Thyroid gland (tissue), 4 donors: ENCODE results near the gene TP63. TPM values are rescaled to one million over a fixed set of nuclear protein-coding genes. Genes with fewer than 3 reads are reported as not detected.

ENCODE experiments used
- DNase-seq, 2 donors: peaks; one replicate each; pipeline ENCODE4 v3.0.0-alpha.2; 2019
- H3K27ac ChIP-seq, 3 donors: fragments of 200-600 bp; sonication (generic); 1 replicate in 2 of 3; 2 replicates in 1 of 3; pipeline ENCODE4 v1.5.1; 2016 to 2019; ENCODE audit warnings: mild to moderate bottlenecking in 1 of 3, moderate library complexity in 1 of 3
- H3K27me3 ChIP-seq: fragments of 200-600 bp; sonication (generic); one replicate; pipeline ENCODE4 v1.5.1; 2019
- H3K36me3 ChIP-seq, 2 donors: fragments of 200-600 bp; sonication (generic); one replicate each; pipeline ENCODE4 v1.5.1; 2016 to 2019
- H3K4me1 ChIP-seq, 2 donors: fragments of 200-600 bp; sonication (generic); one replicate each; pipeline ENCODE4 v1.5.1; 2017 to 2019
- H3K4me3 ChIP-seq, 3 donors: fragments of 200-600 bp; sonication (generic); replicated peaks in 1 of 3; 1 replicate in 2 of 3; 2 replicates in 1 of 3; pipeline ENCODE4 v1.5.1; 2016; ENCODE audit warnings: mild to moderate bottlenecking in 1 of 3
- H3K9me3 ChIP-seq: fragments of 200-600 bp; sonication (generic); one replicate; pipeline ENCODE4 v1.5.1; 2017
- POLR2A ChIP-seq, 2 donors: fragments of 450-650 bp; IDR thresholded peaks; one replicate each; pipeline ENCODE4 v1.6.1; 2017; ENCODE audit warnings: antibody characterized with exemption in 2 of 2, mild to moderate bottlenecking in 2 of 2, moderate library complexity in 1 of 2
- WGBS, 2 donors: methylation state at CpG; one replicate each; pipeline ENCODE4 v1.1.5; 2017; 5-methylcytosine and 5-hydroxymethylcytosine counted together
- intact Hi-C: fragments of 100-400 bp; cut with DNase I; formaldehyde crosslinking; loops from one replicate; pipeline ENCODE4 v1.15.1; 2023
- total RNA-seq, 4 donors: library from RNA; depleted of rRNA; stranded (reverse); fragments of >200 nt; gene quantifications; one replicate each; pipeline ENCODE4 v1.2.3, GENCODE V29; 2016
- TF ChIP-seq, protein P1 (sequence below), 6 experiments: fragments of 200-600 bp in 3 of 6; fragments of 450-650 bp in 3 of 6; sonication (generic) in 3 of 6; IDR thresholded peaks; one replicate each; pipeline ENCODE4 v1.5.1; 2016 to 2019; ENCODE audit warnings: antibody characterized with exemption in 6 of 6, mild to moderate bottlenecking in 2 of 6, inconsistent platforms in 1 of 6, moderate library complexity in 1 of 6

Gene TP63
- total RNA-seq, 4 donors from 2014 or later, result 1.2 to 1.3 TPM; not detected in 2

GRCh38 chr3:189683546-189684255 is 52.5 kb downstream of the TP63 start:
- no peak for DNase-seq
- H3K27me3 ChIP-seq, result no peaks in the 10 kb centered on the region
- intact Hi-C loops, result no loop called here
- H3K27ac ChIP-seq, result no peak overlapping the region
- no peak overlapping the region for H3K4me3 ChIP-seq
- no peak for TF ChIP-seq POLR2A (IDR thresholded peaks at IDR 0.05)
- TF ChIP-seq, protein P1, sequence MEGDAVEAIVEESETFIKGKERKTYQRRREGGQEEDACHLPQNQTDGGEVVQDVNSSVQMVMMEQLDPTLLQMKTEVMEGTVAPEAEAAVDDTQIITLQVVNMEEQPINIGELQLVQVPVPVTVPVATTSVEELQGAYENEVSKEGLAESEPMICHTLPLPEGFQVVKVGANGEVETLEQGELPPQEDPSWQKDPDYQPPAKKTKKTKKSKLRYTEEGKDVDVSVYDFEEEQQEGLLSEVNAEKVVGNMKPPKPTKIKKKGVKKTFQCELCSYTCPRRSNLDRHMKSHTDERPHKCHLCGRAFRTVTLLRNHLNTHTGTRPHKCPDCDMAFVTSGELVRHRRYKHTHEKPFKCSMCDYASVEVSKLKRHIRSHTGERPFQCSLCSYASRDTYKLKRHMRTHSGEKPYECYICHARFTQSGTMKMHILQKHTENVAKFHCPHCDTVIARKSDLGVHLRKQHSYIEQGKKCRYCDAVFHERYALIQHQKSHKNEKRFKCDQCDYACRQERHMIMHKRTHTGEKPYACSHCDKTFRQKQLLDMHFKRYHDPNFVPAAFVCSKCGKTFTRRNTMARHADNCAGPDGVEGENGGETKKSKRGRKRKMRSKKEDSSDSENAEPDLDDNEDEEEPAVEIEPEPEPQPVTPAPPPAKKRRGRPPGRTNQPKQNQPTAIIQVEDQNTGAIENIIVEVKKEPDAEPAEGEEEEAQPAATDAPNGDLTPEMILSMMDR (IDR thresholded peaks at IDR 0.05), result no peak
- no peaks in the 10 kb centered on the region for H3K9me3 ChIP-seq
- H3K4me1 ChIP-seq, result no peaks in the 10 kb centered on the region
- WGBS, 2 donors, result 55 to 57% methylated on average over 3 of the region's 3 CpGs
- H3K36me3 ChIP-seq, result no peaks in the 10 kb centered on the region

DNA sequence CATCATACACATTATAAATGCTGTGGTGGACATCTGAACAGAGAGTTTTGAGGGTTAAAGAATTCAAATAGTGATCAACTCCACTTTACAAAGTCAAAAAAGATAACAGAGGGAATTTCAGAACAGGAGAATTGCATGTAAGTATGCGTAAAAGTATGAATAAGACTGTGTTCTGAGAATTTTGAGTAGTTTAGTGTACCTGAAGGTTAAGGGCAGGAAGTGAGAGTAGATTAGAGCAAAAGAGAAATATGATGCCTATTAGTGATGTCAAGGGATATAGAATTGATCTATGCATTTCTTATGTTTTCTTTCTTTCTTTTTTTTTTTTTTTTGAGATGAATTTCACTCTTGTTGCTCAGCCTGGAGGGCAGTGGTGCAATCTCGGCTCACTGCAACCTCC is 53.1 kb downstream of the TP63 start:
- Histone ChIP-seq H3K9me3 (no peaks in the 10 kb centered on the region), H3K4me1 (no peaks in the 10 kb centered on the region), H3K36me3 (no peaks in the 10 kb centered on the region), H3K27me3 (no peaks in the 10 kb centered on the region), H3K4me3 (no peak overlapping the region), H3K27ac (no peak overlapping the region)
- intact Hi-C loops, result no loop called here
- no peak for TF ChIP-seq POLR2A (IDR thresholded peaks at IDR 0.05)
- TF ChIP-seq, protein P1 (IDR thresholded peaks at IDR 0.05), result no peak
- 89 to 97% methylated on average over 2 of the region's 2 CpGs for WGBS, 2 donors
- no peak for DNase-seq

GRCh38 chr3:189685291-189685690 is 54.1 kb downstream of the TP63 start:
- H3K9me3 ChIP-seq, result no peaks in the 10 kb centered on the region
- DNase-seq, result no peak
- TF ChIP-seq, protein P1 (IDR thresholded peaks at IDR 0.05), result no peak
- no peak for TF ChIP-seq POLR2A (IDR thresholded peaks at IDR 0.05)
- H3K36me3 ChIP-seq, result no peaks in the 10 kb centered on the region
- intact Hi-C loops, result no loop called here
- H3K4me3 ChIP-seq, result no peak overlapping the region
- no peaks in the 10 kb centered on the region for H3K27me3 ChIP-seq
- no peaks in the 10 kb centered on the region for H3K4me1 ChIP-seq
- 76 to 85% methylated on average over 1 of the region's 1 CpG for WGBS, 2 donors
- H3K27ac ChIP-seq, result no peak overlapping the region

DNA sequence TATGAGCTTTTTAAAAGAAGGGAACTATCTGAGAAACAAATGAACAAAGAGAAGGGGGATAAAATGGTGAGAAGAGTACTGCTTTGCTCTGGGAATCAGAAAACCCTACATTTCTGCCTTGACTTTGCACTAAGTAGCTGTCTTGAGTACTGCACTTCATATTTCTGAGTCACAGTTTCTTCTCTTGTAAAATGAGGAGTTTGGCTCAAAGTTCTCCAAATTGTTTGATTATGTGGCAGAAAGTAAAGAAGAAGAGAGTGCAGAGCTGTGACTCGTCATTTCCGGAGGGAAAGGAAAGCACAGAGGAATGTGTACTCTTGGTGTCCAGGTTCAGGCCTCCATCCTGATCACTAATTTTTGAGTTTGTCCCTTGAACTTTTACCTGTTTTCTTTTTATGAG is 54.7 kb downstream of the TP63 start:
- no peaks in the 10 kb centered on the region for H3K9me3 ChIP-seq
- H3K4me1 ChIP-seq, result no peaks in the 10 kb centered on the region
- intact Hi-C loops, result no loop called here
- no peak overlapping the region for H3K27ac ChIP-seq
- no peak for DNase-seq
- no peak for TF ChIP-seq POLR2A (IDR thresholded peaks at IDR 0.05)
- TF ChIP-seq, protein P1 (IDR thresholded peaks at IDR 0.05), result no peak
- H3K27me3 ChIP-seq, result no peaks in the 10 kb centered on the region
- 68 to 87% methylated on average over 2 of the region's 2 CpGs for WGBS, 2 donors
- no peaks in the 10 kb centered on the region for H3K36me3 ChIP-seq
- H3K4me3 ChIP-seq, result no peak overlapping the region

DNA sequence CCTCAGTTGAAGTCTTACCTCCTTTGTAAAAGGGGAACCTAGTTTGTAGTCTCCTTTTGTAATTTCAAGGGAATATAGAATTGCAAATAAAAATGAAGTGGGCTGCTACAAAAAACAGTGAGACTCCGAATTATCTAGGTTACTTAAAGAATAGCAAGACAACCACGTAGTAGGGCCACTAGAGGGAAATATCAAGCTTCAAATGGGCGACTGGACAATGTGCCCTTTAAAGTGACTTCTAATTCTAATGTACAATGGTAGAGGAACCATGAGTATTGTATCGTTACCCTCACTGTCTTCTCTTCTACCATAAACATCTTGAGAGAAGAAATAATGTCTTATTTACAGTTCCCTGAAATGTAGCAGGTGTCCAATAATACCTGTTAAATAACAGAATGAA is 56.3 kb downstream of the TP63 start:
- Histone ChIP-seq H3K27me3 (no peaks in the 10 kb centered on the region), H3K9me3 (no peaks in the 10 kb centered on the region), H3K27ac (no peak overlapping the region), H3K36me3 (no peaks in the 10 kb centered on the region), H3K4me3 (no peak overlapping the region), H3K4me1 (no peaks in the 10 kb centered on the region)
- no peak for DNase-seq
- intact Hi-C loops, result no loop called here
- 81 to 91% methylated on average over 4 of the region's 4 CpGs for WGBS, 2 donors
- TF ChIP-seq, protein P1 (IDR thresholded peaks at IDR 0.05), result no peak
- TF ChIP-seq POLR2A (IDR thresholded peaks at IDR 0.05), result no peak
